ENCODE results near the gene ADAM8.

- no peak for TF ChIP-seq CTCF (optimal IDR thresholded peaks at IDR 0.05 in 1 of 3, IDR thresholded peaks at IDR 0.05 in 1 of 3, conservative IDR thresholded peaks at IDR 0.05 in 1 of 3; ENCODE audit: extremely low read depth in 1 of 3, insufficient read depth in 2 of 3, low read length in 3 of 3)
- peak; percentile 38 for TF ChIP-seq EZH2 (IDR thresholded peaks at IDR 0.05; ENCODE audit: low read length)
Measured at GRCh38 chr10:133235265-133235855, 41.3 kb downstream of the ADAM8 start.

Data from keratinocyte (primary cell).